ENCODE results near the gene HOXB3. TPM values are rescaled to one million over a fixed set of nuclear protein-coding genes. Genes with fewer than 3 reads are reported as not detected.

HOXB3 gene
- total and polyA plus RNA-seq, 7 donors = 0.96 to 8.8 (median 1.5) TPM

DNA sequence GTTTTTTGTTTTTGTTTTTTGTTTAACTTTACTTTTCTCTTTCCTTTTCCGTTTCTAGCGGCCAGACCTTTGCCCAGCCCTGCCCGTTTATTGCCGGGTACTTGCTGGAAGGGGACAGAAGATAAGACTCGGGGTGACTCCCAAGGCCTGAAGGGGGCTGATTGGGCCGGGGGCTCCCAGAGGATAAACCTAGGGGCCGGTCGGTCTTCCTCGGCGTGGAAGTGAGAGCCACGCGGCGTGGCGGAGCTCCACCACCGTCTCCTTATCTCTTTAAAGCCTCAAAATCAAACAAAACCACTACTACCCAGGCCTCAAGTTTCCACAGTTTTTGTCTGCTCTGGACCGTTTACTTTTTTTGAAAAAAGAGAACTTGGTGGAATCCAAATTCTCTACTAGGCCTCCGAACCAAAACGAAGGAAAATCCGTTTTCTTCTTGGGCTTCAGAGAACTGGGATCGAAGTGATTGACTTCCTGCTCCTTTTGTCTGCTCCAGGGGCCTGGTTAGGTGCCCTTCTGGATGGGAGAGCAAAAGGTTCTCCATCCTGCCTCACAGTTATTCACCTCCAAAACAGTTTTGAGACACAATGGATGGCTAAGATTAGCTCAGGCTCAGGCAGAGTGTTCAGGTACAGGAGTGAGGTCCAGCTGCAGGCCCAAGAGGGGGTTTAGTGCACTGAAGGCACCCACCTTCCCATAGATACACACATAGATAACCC, 44.6 kb upstream of the HOXB3 start:
- Histone ChIP-seq H3K27ac (no peak overlapping the region), H3K9me3 (no peaks in the 10 kb centered on the region), H3K4me3 (no peak overlapping the region), H3K4me1 (no peaks in the 10 kb centered on the region), H3K27me3 (ENCODE audit: insufficient read depth in 3 of 3, low read length in 2 of 3) (peaks cover 14 to 99% (median 47%) of the 10 kb centered on the region in 3 donors), H3K36me3 (ENCODE audit: insufficient read depth in 1 of 2, low read depth in 1 of 2) (no peaks in the 10 kb centered on the region)
- DNase-seq = no peak
- TF ChIP-seq, protein P1, sequence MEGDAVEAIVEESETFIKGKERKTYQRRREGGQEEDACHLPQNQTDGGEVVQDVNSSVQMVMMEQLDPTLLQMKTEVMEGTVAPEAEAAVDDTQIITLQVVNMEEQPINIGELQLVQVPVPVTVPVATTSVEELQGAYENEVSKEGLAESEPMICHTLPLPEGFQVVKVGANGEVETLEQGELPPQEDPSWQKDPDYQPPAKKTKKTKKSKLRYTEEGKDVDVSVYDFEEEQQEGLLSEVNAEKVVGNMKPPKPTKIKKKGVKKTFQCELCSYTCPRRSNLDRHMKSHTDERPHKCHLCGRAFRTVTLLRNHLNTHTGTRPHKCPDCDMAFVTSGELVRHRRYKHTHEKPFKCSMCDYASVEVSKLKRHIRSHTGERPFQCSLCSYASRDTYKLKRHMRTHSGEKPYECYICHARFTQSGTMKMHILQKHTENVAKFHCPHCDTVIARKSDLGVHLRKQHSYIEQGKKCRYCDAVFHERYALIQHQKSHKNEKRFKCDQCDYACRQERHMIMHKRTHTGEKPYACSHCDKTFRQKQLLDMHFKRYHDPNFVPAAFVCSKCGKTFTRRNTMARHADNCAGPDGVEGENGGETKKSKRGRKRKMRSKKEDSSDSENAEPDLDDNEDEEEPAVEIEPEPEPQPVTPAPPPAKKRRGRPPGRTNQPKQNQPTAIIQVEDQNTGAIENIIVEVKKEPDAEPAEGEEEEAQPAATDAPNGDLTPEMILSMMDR (IDR thresholded peaks at IDR 0.05) = no peak
- 54 to 59% (median 55%) methylated on average over 20 of the region's 20 CpGs for WGBS, 3 donors
- ATAC-seq = no peak
- intact Hi-C loops (cut with DNase I) = no loop called here

DNA sequence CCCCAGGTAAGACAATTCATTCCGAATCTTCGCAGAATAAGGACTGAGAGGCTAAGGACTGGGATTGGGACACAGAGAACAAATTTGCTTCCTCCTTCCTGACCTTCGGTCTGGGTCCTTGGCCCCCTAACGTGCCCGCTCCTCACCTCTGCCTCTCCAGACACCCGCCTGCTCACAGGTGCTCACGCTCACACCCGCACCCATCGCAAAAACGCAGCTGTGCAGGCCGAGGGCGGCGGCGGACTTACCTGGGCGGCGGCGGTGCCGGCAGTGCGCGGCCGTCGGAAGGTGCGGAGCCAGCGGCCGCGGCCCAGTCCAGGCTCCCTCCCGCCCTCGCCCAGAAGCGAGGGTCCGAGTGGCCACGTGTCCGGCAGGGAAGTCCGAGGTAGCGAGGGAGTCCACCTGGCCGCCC, 43.2 kb upstream of the HOXB3 start:
- intact Hi-C loops (cut with DNase I) = no loop called here
- H3K4me3 ChIP-seq = no peak overlapping the region
- no peaks in the 10 kb centered on the region for H3K4me1 ChIP-seq
- TF ChIP-seq, protein P1 (IDR thresholded peaks at IDR 0.05) = no peak
- no peaks in the 10 kb centered on the region for H3K36me3 ChIP-seq (ENCODE audit: insufficient read depth in 1 of 2, low read depth in 1 of 2)
- DNase-seq (no peak), ATAC-seq (no peak)
- no peak overlapping the region for H3K27ac ChIP-seq
- no peaks in the 10 kb centered on the region for H3K9me3 ChIP-seq
- H3K27me3 ChIP-seq (ENCODE audit: insufficient read depth in 3 of 3, low read length in 2 of 3) = peaks cover 14 to 99% (median 57%) of the 10 kb centered on the region in 3 donors
- 18 to 27% (median 26%) methylated on average over 34 to 35 of the region's 35 CpGs for WGBS, 3 donors

DNA sequence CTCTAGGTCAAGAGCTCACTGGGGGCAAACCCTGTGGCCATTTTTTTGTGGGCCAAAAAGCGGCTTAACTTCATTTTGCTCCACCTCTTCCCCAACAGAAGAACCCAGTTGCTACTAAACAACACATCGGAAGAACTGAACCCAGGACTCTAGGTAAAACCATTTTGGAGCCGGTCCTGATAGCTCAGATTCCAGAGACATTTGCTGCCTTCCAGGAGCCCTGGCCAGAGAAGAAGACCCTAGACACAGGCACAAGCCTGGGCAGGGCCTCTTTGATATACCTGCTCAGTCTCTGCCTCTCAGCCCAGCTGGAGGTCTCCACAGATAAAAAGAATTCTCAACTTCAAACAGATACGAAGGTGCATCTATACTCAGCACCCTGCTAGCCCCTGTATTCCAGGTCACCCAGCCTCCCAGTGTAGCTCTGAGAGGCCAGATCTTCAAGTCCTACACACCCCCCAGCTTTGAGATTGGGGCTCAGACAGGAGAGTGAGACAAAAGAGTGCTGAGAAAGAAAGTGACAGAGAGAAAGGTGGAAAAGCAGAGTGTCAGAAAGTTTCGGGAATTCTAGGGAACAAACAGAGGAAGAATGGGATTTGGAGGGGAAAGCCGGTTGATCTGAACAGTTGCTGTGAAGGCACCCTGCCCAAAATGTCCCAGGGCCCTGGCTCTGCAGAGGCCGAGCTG, 42.7 kb upstream of the HOXB3 start:
- no peaks in the 10 kb centered on the region for H3K9me3 ChIP-seq
- DNase-seq = no peak
- intact Hi-C loops (cut with DNase I) = no loop called here
- H3K36me3 ChIP-seq (ENCODE audit: insufficient read depth in 1 of 2, low read depth in 1 of 2) = no peaks in the 10 kb centered on the region
- H3K27me3 ChIP-seq (ENCODE audit: insufficient read depth in 3 of 3, low read length in 2 of 3) = peaks cover 14 to 99% (median 56%) of the 10 kb centered on the region in 3 donors
- H3K27ac ChIP-seq = no peak overlapping the region
- no peak overlapping the region for H3K4me3 ChIP-seq
- H3K4me1 ChIP-seq = no peaks in the 10 kb centered on the region
- ATAC-seq = no peak
- TF ChIP-seq, protein P1 (IDR thresholded peaks at IDR 0.05) = no peak
- 38 to 46% (median 44%) methylated on average over 7 of the region's 7 CpGs for WGBS, 3 donors

DNA sequence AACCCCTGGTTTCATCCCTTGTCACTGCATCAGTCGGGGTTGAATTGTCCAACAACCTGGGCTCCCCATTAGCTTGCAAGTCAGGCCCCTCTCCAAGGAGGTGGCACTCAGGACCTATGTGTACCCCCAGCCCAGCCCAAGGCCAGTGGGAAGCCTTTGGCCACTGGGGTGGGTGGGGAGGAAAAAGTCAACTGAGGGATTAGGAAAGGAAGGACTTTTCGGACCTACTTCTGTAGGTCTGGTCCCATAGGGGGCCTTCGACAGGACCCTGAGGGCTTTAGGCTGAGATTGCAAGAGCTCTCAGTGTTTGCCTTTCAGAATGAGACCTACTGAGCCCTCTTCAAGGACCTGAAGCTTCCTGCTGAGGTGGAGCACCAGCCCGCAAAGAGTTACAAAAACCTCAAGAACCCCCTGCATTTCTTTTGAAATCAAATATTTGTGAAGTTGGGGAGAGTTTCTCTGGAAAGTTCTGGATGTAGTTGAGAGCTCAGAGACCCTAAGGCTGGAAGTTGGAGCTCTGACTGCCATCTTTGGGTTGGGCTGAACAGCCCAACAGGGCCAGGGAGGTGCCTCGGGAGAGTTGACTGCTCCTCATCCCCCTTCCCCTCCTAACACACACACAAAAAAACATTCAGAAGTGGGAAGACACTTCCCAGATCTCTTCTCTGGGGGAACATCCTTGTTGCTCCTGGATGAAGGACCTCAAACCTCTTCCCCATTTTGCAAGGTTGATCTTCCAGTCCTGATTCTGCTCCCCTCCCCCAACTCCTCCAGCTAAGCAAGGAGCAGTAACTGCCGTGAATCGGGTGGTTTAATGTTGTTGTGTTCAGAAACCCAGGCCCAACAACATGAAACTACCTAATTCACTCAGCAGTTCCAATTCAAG, 41.9 kb upstream of the HOXB3 start:
- peaks cover 14 to 99% (median 63%) of the 10 kb centered on the region in 3 donors for H3K27me3 ChIP-seq (ENCODE audit: insufficient read depth in 3 of 3, low read length in 2 of 3)
- TF ChIP-seq, protein P1 (IDR thresholded peaks at IDR 0.05) = no peak
- intact Hi-C loops (cut with DNase I) = no loop called here
- H3K36me3 ChIP-seq (ENCODE audit: insufficient read depth in 1 of 2, low read depth in 1 of 2) = no peaks in the 10 kb centered on the region
- DNase-seq = no peak
- ATAC-seq = no peak
- no peak overlapping the region for H3K27ac ChIP-seq
- no peak overlapping the region for H3K4me3 ChIP-seq
- 38 to 52% (median 51%) methylated on average over 7 of the region's 7 CpGs for WGBS, 3 donors
- no peaks in the 10 kb centered on the region for H3K9me3 ChIP-seq
- no peaks in the 10 kb centered on the region for H3K4me1 ChIP-seq
